ENCODE measurements around the gene FAM90A1. TPM values are rescaled to one million over a fixed set of nuclear protein-coding genes. Genes with fewer than 3 reads are reported as not detected.
"Not testable (repeated sequence)": the region's sequence is repeated elsewhere in the genome, so short reads cannot be mapped to it uniquely, and the experiment has no call there.

Gene FAM90A1
- total RNA-seq, result 0.10 TPM in 1 of 2 replicates, not detected in the other

- peak; percentile 15 for DNase-seq (ENCODE audit: low read depth)
Observed at GRCh38 chr12:8226992-8227731, at the start of gene FAM90A1. FAM90A1 (minus strand) TSS chr12:8227618; CDS start chr12:8224832, 2,786 bp downstream.

GRCh38 chr12:8276397-8276796, 49.0 kb upstream of the FAM90A1 start:
- DNase-seq (ENCODE audit: low read depth), result not testable (repeated sequence)

- DNase-seq (ENCODE audit: low read depth), result not testable (repeated sequence)
Observed at GRCh38 chr12:8266706-8267105, 39.3 kb upstream of the FAM90A1 start.

GRCh38 chr12:8264236-8264635, 36.8 kb upstream of the FAM90A1 start:
- not testable (repeated sequence) for DNase-seq (ENCODE audit: low read depth)

GRCh38 chr12:8261111-8261554, 33.7 kb upstream of the FAM90A1 start:
- not testable (repeated sequence) for DNase-seq (ENCODE audit: low read depth)

GRCh38 chr12:8256356-8256755, 28.9 kb upstream of the FAM90A1 start:
- DNase-seq (ENCODE audit: low read depth), result not testable (repeated sequence)

GRCh38 chr12:8254705-8255104, 27.3 kb upstream of the FAM90A1 start:
- DNase-seq (ENCODE audit: low read depth), result not testable (repeated sequence)

GRCh38 chr12:8252056-8252818, 24.8 kb upstream of the FAM90A1 start:
- not testable (repeated sequence) for DNase-seq (ENCODE audit: low read depth)

- not testable (repeated sequence) for DNase-seq (ENCODE audit: low read depth)
Observed at GRCh38 chr12:8251616-8252015, 24.2 kb upstream of the FAM90A1 start.

- DNase-seq (ENCODE audit: low read depth), result peak; percentile 58
Observed at GRCh38 chr12:8246941-8247535, 19.6 kb upstream of the FAM90A1 start.

- not testable (repeated sequence) for DNase-seq (ENCODE audit: low read depth)
Observed at GRCh38 chr12:8243682-8244161, 16.3 kb upstream of the FAM90A1 start.

GRCh38 chr12:8242880-8243681, 15.7 kb upstream of the FAM90A1 start:
- DNase-seq (ENCODE audit: low read depth), result peak; percentile 92

GRCh38 chr12:8242622-8242879, 15.1 kb upstream of the FAM90A1 start:
- DNase-seq (ENCODE audit: low read depth), result not testable (repeated sequence)

- DNase-seq (ENCODE audit: low read depth), result not testable (repeated sequence)
Observed at GRCh38 chr12:8241917-8242621, 14.7 kb upstream of the FAM90A1 start.

- not testable (repeated sequence) for DNase-seq (ENCODE audit: low read depth)
Observed at GRCh38 chr12:8240340-8241114, 13.1 kb upstream of the FAM90A1 start.

- not testable (repeated sequence) for DNase-seq (ENCODE audit: low read depth)
Observed at GRCh38 chr12:8237031-8237430, 9.6 kb upstream of the FAM90A1 start.

- not testable (repeated sequence) for DNase-seq (ENCODE audit: low read depth)
Observed at GRCh38 chr12:8235316-8236157, 8.1 kb upstream of the FAM90A1 start.

GRCh38 chr12:8234746-8235145, 7.3 kb upstream of the FAM90A1 start:
- DNase-seq (ENCODE audit: low read depth), result not testable (repeated sequence)

- not testable (repeated sequence) for DNase-seq (ENCODE audit: low read depth)
Observed at GRCh38 chr12:8233935-8234495, 6.6 kb upstream of the FAM90A1 start.

Measured in renal cortical epithelial cell (primary cell).